Ishikawa (cell line): ENCODE measurements around the gene PARVB.

Experiments
- EGR1 ChIP-seq: IDR thresholded peaks from 2 replicates; pipeline ENCODE4 v1.6.1; 2012
- EP300 ChIP-seq: IDR thresholded peaks from 2 replicates; pipeline ENCODE4 v1.6.1; 2012; ENCODE audit warnings: borderline replicate concordance
- TCF12 ChIP-seq: IDR thresholded peaks from 2 replicates; pipeline ENCODE4 v1.6.1; 2012; ENCODE audit warnings: low read depth
- USF1 ChIP-seq: IDR thresholded peaks from 2 replicates; pipeline ENCODE4 v1.6.1; 2012

DNA sequence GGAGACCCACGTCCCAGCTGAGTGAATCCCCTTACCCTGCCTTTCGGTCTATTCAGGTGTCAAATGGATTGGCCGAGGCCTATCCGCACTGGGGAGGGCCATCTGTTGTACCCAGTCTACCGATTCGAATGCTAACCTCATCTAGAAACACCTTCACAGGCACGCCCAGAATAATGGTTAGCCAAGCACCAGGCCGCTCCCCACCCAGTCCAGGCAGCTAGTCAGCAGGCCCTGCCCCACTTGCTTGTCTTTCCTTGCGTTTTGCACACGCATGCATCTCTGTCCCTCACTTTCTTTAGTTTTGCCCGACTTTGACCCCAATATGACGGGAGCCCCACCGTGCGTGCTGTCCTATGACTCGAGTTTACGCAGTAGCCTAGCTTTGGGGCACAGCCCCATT, 31.7 kb downstream of the PARVB start:
- TF ChIP-seq TCF12, result no peak
- TF ChIP-seq EGR1, result no peak
- TF ChIP-seq EP300, result no peak
- no peak for TF ChIP-seq USF1
